Measurements from ENCODE around the gene ARPC2. TPM values are rescaled to one million over a fixed set of nuclear protein-coding genes. Genes with fewer than 3 reads are reported as not detected.

Gene ARPC2
- polyA plus RNA-seq (2013, experiment 1 of 2), result 208 TPM
- 206 TPM for polyA plus RNA-seq (2013, experiment 2 of 2)

DNA sequence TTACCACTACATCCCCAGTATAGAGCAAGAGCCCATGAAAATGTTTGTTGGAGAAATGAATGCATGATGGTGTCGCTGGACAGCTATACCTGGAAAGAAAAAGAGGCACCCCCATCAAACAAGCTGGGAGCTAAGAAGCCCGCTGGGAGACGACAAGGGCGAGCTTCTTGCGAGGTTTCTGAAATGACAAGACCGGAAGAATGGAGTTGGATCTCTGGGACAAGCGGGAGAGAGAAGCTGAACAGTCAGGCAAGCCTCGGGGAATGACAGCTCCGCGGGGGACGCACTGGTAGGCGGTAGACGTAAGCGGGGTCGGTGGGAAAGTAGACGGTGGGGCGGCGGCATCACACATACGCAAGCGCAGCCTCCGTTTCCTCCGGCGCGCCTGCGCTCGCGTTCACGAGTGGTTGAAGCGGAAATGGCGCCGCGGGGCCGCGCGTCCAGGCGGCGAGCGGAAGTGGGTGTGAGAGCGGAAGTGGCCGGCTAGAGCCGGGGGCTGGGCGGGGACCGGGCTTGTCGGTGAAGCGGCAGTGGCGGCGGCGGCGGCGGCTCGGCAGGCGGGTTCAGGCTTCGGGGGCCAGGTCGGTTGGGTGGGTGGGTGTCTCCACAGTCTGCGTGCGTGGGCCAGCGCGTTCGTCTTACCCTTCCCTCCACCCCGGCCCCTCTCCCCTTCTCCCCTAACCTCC lies at the start of gene ARPC2:
TSS of gene ARPC2 (plus strand) at position 516 of the 686 bp plus-strand sequence. CDS start 282 bp downstream, outside the sequence.
- H3K79me1 ChIP-seq (ENCODE audit: low read depth, low read length), result peaks cover 7% of the 10 kb centered on the region
- H3K27ac ChIP-seq (replicated peaks; ENCODE audit: low read length), result peak within 1 kb of the TSS; percentile 52
- H3K36me3 ChIP-seq (replicated peaks in 1 of 2; ENCODE audit: control insufficient read depth in 2 of 2, insufficient read depth in 2 of 2, low read length in 2 of 2), result peaks cover 0 to 27% of the 10 kb centered on the region in 2 donors
- H2AFZ ChIP-seq (ENCODE audit: low read length), result peak within 1 kb of the TSS; percentile 91
- peak within 1 kb of the TSS; percentile 70 for H3K4me2 ChIP-seq (ENCODE audit: insufficient read depth, low read length, poor library complexity, severe bottlenecking)
- H3K18ac ChIP-seq (ENCODE audit: low read length), result peak within 1 kb of the TSS; percentile 97
- H2BK5ac ChIP-seq (ENCODE audit: low read length), result peak within 1 kb of the TSS; percentile 96
- H3K9ac ChIP-seq (ENCODE audit: low read depth, low read length, poor library complexity), result peak within 1 kb of the TSS; percentile 95
- H2AK5ac ChIP-seq (ENCODE audit: low read depth, low read length), result peak within 1 kb of the TSS; percentile 93
- H3K23ac ChIP-seq (ENCODE audit: low read depth, low read length, poor library complexity), result peak within 1 kb of the TSS; percentile 90
- no peak within 1 kb of the TSS for H2BK15ac ChIP-seq (ENCODE audit: low read length)
- H4K8ac ChIP-seq (ENCODE audit: low read depth, low read length), result peak within 1 kb of the TSS; percentile 67
- DNase-seq (ENCODE audit: low spot score), result peak; percentile 87
- peaks cover 2 to 4% of the 10 kb centered on the region in 2 donors for H3K4me1 ChIP-seq (ENCODE audit: control insufficient read depth in 2 of 2, insufficient read depth in 1 of 2, low read depth in 1 of 2, low read length in 2 of 2)
- H4K91ac ChIP-seq (ENCODE audit: low read depth, low read length, poor library complexity), result no peak within 1 kb of the TSS
- no peaks in the 10 kb centered on the region for H3K9me3 ChIP-seq (replicated peaks in 1 of 2; ENCODE audit: control insufficient read depth in 2 of 2, insufficient read depth in 1 of 2, low read depth in 1 of 2, low read length in 2 of 2)
- no peak within 1 kb of the TSS for H2BK120ac ChIP-seq (ENCODE audit: low read depth, low read length)
- H3K14ac ChIP-seq (ENCODE audit: low read length), result peak within 1 kb of the TSS; percentile 84
- H3K4me3 ChIP-seq (ENCODE audit: low read length in 2 of 2), result peak within 1 kb of the TSS; percentile 90 to 100
- no peak within 1 kb of the TSS for H2BK12ac ChIP-seq (ENCODE audit: low read length)
- no peaks in the 10 kb centered on the region for H3K27me3 ChIP-seq (ENCODE audit: control insufficient read depth in 3 of 3, insufficient read depth in 3 of 3, low read depth in 1 of 3, low read length in 3 of 3)
- no CpG with 5 or more reads among the region's 60 CpGs for WGBS, 2 donors (ENCODE audit: extremely low coverage in 2 of 2, insufficient read length in 2 of 2, insufficient replicate concordance in 1 of 2)
- no peak within 1 kb of the TSS for H3K4ac ChIP-seq (ENCODE audit: low read length)

GRCh38 chr2:218168016-218168415 lies 49.0 kb upstream of the ARPC2 start:
- H2BK15ac ChIP-seq (ENCODE audit: low read length), result no peak overlapping the region
- no peak overlapping the region for H3K4ac ChIP-seq (ENCODE audit: low read length)
- DNase-seq (ENCODE audit: low spot score), result no peak
- no peak overlapping the region for H2BK12ac ChIP-seq (ENCODE audit: low read length)
- H3K4me3 ChIP-seq (ENCODE audit: low read length in 2 of 2), result no peak overlapping the region
- no peak overlapping the region for H4K91ac ChIP-seq (ENCODE audit: low read depth, low read length, poor library complexity)
- no peak overlapping the region for H3K23ac ChIP-seq (ENCODE audit: low read depth, low read length, poor library complexity)
- no peak overlapping the region for H2AFZ ChIP-seq (ENCODE audit: low read length)
- H3K27me3 ChIP-seq (ENCODE audit: control insufficient read depth in 3 of 3, insufficient read depth in 3 of 3, low read depth in 1 of 3, low read length in 3 of 3), result peaks cover 0 to 14% (median under 1%) of the 10 kb centered on the region in 3 experiments
- no peak overlapping the region for H3K9ac ChIP-seq (ENCODE audit: low read depth, low read length, poor library complexity)
- no peak overlapping the region for H2BK120ac ChIP-seq (ENCODE audit: low read depth, low read length)
- H2AK5ac ChIP-seq (ENCODE audit: low read depth, low read length), result no peak overlapping the region
- H3K9me3 ChIP-seq (replicated peaks in 1 of 2; ENCODE audit: control insufficient read depth in 2 of 2, insufficient read depth in 1 of 2, low read depth in 1 of 2, low read length in 2 of 2), result no peaks in the 10 kb centered on the region
- H3K18ac ChIP-seq (ENCODE audit: low read length), result no peak overlapping the region
- no peak overlapping the region for H2BK5ac ChIP-seq (ENCODE audit: low read length)
- no peaks in the 10 kb centered on the region for H3K4me1 ChIP-seq (ENCODE audit: control insufficient read depth in 2 of 2, insufficient read depth in 1 of 2, low read depth in 1 of 2, low read length in 2 of 2)
- H3K4me2 ChIP-seq (ENCODE audit: insufficient read depth, low read length, poor library complexity, severe bottlenecking), result no peak overlapping the region
- no peak overlapping the region for H3K27ac ChIP-seq (replicated peaks; ENCODE audit: low read length)
- no peak overlapping the region for H3K14ac ChIP-seq (ENCODE audit: low read length)
- H3K36me3 ChIP-seq (replicated peaks in 1 of 2; ENCODE audit: control insufficient read depth in 2 of 2, insufficient read depth in 2 of 2, low read length in 2 of 2), result no peaks in the 10 kb centered on the region
- WGBS, 2 donors (ENCODE audit: extremely low coverage in 2 of 2, insufficient read length in 2 of 2, insufficient replicate concordance in 1 of 2), result no CpG with 5 or more reads among the region's 1 CpG
- H4K8ac ChIP-seq (ENCODE audit: low read depth, low read length), result no peak overlapping the region
- no peaks in the 10 kb centered on the region for H3K79me1 ChIP-seq (ENCODE audit: low read depth, low read length)

DNA sequence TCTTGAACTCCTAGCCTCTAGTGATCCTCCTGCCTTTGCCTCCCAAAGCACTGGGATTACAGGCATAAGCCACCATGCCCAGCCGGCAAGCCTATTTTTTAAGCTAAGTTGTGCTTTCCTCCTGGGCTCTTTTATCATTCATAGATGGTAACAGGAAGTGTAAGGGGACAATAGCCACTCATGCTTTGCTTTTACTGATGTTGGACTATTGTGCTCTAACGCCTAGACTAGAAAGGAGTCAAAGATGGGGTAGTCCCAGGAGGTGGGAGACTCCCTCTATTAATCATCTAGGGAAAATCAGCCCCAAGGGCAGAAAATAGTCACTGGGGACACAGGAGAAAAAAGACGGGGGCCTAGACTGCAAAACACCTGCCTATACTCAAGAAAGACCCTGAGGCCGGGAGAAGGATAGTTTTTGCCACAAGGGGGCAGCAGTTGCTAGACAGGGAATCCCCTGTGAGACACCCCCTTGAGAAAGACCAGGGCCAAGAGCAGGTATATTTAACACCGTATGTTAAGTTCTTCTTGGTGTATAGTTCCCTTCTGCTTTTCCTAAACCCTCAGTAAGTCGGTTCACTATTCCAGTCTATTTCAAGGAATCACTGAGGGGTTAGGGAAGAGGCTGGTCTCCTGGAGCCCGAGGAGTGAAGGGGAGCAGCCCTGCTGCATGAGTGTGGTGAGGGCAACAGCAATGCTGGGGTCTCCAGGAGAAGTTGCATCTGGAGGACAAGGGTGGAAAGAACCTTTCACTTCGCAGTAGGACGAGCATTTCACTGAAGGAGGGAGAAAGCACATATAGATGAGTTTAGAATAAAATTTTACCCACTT lies 48.1 kb upstream of the ARPC2 start:
- Histone ChIP-seq H2BK5ac (ENCODE audit: low read length) (no peak overlapping the region), H3K18ac (ENCODE audit: low read length) (no peak overlapping the region), H3K79me1 (ENCODE audit: low read depth, low read length) (no peaks in the 10 kb centered on the region), H3K4me2 (ENCODE audit: insufficient read depth, low read length, poor library complexity, severe bottlenecking) (no peak overlapping the region), H3K27ac (replicated peaks; ENCODE audit: low read length) (no peak overlapping the region), H3K4ac (ENCODE audit: low read length) (no peak overlapping the region), H3K23ac (ENCODE audit: low read depth, low read length, poor library complexity) (no peak overlapping the region), H3K14ac (ENCODE audit: low read length) (no peak overlapping the region), H2BK15ac (ENCODE audit: low read length) (no peak overlapping the region), H3K27me3 (ENCODE audit: control insufficient read depth in 3 of 3, insufficient read depth in 3 of 3, low read depth in 1 of 3, low read length in 3 of 3) (peaks cover 0 to 10% (median 2%) of the 10 kb centered on the region in 3 experiments), H4K8ac (ENCODE audit: low read depth, low read length) (no peak overlapping the region), H2AFZ (ENCODE audit: low read length) (peak overlapping the region; percentile 6), H3K4me1 (ENCODE audit: control insufficient read depth in 2 of 2, insufficient read depth in 1 of 2, low read depth in 1 of 2, low read length in 2 of 2) (no peaks in the 10 kb centered on the region), H2BK12ac (ENCODE audit: low read length) (no peak overlapping the region), H4K91ac (ENCODE audit: low read depth, low read length, poor library complexity) (no peak overlapping the region), H3K4me3 (ENCODE audit: low read length in 2 of 2) (no peak overlapping the region), H3K9ac (ENCODE audit: low read depth, low read length, poor library complexity) (no peak overlapping the region), H2BK120ac (ENCODE audit: low read depth, low read length) (no peak overlapping the region), H2AK5ac (ENCODE audit: low read depth, low read length) (no peak overlapping the region), H3K36me3 (replicated peaks in 1 of 2; ENCODE audit: control insufficient read depth in 2 of 2, insufficient read depth in 2 of 2, low read length in 2 of 2) (no peaks in the 10 kb centered on the region), H3K9me3 (replicated peaks in 1 of 2; ENCODE audit: control insufficient read depth in 2 of 2, insufficient read depth in 1 of 2, low read depth in 1 of 2, low read length in 2 of 2) (no peaks in the 10 kb centered on the region)
- no CpG with 5 or more reads among the region's 9 CpGs for WGBS, 2 donors (ENCODE audit: extremely low coverage in 2 of 2, insufficient read length in 2 of 2, insufficient replicate concordance in 1 of 2)
- peak; percentile 54 for DNase-seq (ENCODE audit: low spot score)

Measured in neuronal stem cell (in vitro differentiated cells).